A549 treated with ZK216348 at 1 μM for 4 hours (cell line): ENCODE data around the gene SIAH1. TPM values are rescaled to one million over a fixed set of nuclear protein-coding genes. Genes with fewer than 3 reads are reported as not detected.

Experiments
- total RNA-seq: library from RNA; stranded (reverse); fragments of 200-300 nt; extraction: Qiagen RNA extraction; gene quantifications from 5 replicates; pipeline ENCODE4 v1.2.3, GENCODE V29; 2022; ENCODE audit warnings: low read depth

Gene SIAH1
- 10.5 to 14.5 TPM (median 13.5 TPM) in 5 replicates for total RNA-seq

GRCh38 chr16:48385253-48386150 lies at the start of gene SIAH1:
Gene SIAH1 (minus strand): TSS chr16:48385413. CDS start chr16:48362428, 22,985 bp downstream.

Other genes with a start within 250 kb of the SIAH1 start
- gene ABCC12, start 229.4 kb downstream of the SIAH1 start, total RNA-seq: 0.06 to 0.22 TPM (median 0.20 TPM) in 3 of 5 replicates, not detected in the others
- gene LONP2, start 141.1 kb downstream of the SIAH1 start, total RNA-seq: 25.4 to 34.0 TPM (median 28.9 TPM) in 5 replicates
- gene ABCC11, start 137.9 kb downstream of the SIAH1 start, total RNA-seq: 0.12 to 0.22 TPM (median 0.17 TPM) in 4 of 5 replicates, not detected in the other
- gene N4BP1, start 224.8 kb upstream of the SIAH1 start, total RNA-seq: 16.9 to 27.6 TPM (median 22.9 TPM) in 5 replicates